Ishikawa (cell line): Measurements from ENCODE around the gene TECPR2.

Experiments
- CEBPB ChIP-seq: IDR thresholded peaks from 2 replicates; pipeline ENCODE4 v1.6.1; 2012
- CREB1 ChIP-seq: IDR thresholded peaks from 2 replicates; pipeline ENCODE4 v1.6.1; 2012; ENCODE audit warnings: low read depth
- EGR1 ChIP-seq: IDR thresholded peaks from 2 replicates; pipeline ENCODE4 v1.6.1; 2012
- EP300 ChIP-seq: IDR thresholded peaks from 2 replicates; pipeline ENCODE4 v1.6.1; 2012; ENCODE audit warnings: borderline replicate concordance
- FOXM1 ChIP-seq: IDR thresholded peaks from 2 replicates; pipeline ENCODE4 v1.6.1; 2012; ENCODE audit warnings: low read depth, borderline replicate concordance
- MAX ChIP-seq: IDR thresholded peaks from 2 replicates; pipeline ENCODE4 v1.6.1; 2012
- NFIC ChIP-seq: IDR thresholded peaks from 2 replicates; pipeline ENCODE4 v1.6.1; 2012
- RAD21 ChIP-seq: IDR thresholded peaks from 2 replicates; pipeline ENCODE4 v1.6.1; 2012; ENCODE audit warnings: low read depth
- REST ChIP-seq: IDR thresholded peaks from 2 replicates; pipeline ENCODE4 v1.6.1; 2012; ENCODE audit warnings: low read depth, mild to moderate bottlenecking
- TAF1 ChIP-seq: IDR thresholded peaks from 2 replicates; pipeline ENCODE4 v1.6.1; 2012; ENCODE audit warnings: low read depth, mild to moderate bottlenecking
- TCF12 ChIP-seq: IDR thresholded peaks from 2 replicates; pipeline ENCODE4 v1.6.1; 2012; ENCODE audit warnings: low read depth
- TEAD4 ChIP-seq: IDR thresholded peaks from 2 replicates; pipeline ENCODE4 v1.6.1; 2012
- USF1 ChIP-seq: IDR thresholded peaks from 2 replicates; pipeline ENCODE4 v1.6.1; 2012
- YY1 ChIP-seq: IDR thresholded peaks from 2 replicates; pipeline ENCODE4 v1.6.1; 2012; ENCODE audit warnings: low read depth
- ZBTB7A ChIP-seq: IDR thresholded peaks from 2 replicates; pipeline ENCODE4 v1.6.1; 2012; ENCODE audit warnings: low read depth

Gene TECPR2

GRCh38 chr14:102518063-102518648 lies 155.4 kb downstream of the TECPR2 start:
- TF ChIP-seq FOXM1 (no peak), MAX (no peak), TEAD4 (no peak), NFIC (no peak), USF1 (no peak), EGR1 (no peak), TCF12 (no peak), CREB1 (no peak), RAD21 (no peak), TAF1 (no peak)

GRCh38 chr14:102523200-102523568 lies 160.4 kb downstream of the TECPR2 start:
- no peak for TF ChIP-seq EGR1
- no peak for TF ChIP-seq TEAD4
- TF ChIP-seq ZBTB7A = no peak
- no peak for TF ChIP-seq FOXM1
- TF ChIP-seq NFIC = no peak
- no peak for TF ChIP-seq MAX
- TF ChIP-seq USF1 = no peak
- no peak for TF ChIP-seq TCF12
- no peak for TF ChIP-seq REST
- TF ChIP-seq TAF1 = no peak
- TF ChIP-seq CREB1 = no peak
- TF ChIP-seq RAD21 = no peak

GRCh38 chr14:102523569-102524450 lies 161.1 kb downstream of the TECPR2 start:
- no peak for TF ChIP-seq RAD21
- no peak for TF ChIP-seq TEAD4
- no peak for TF ChIP-seq YY1

GRCh38 chr14:102524451-102525218 lies 161.9 kb downstream of the TECPR2 start:
- no peak for TF ChIP-seq CEBPB
- no peak for TF ChIP-seq REST
- peak; percentile 78; the same call in 1 of the 2 replicates for TF ChIP-seq MAX
- peak; percentile 87 for TF ChIP-seq NFIC
- TF ChIP-seq YY1 = no peak
- no peak for TF ChIP-seq ZBTB7A
- no peak for TF ChIP-seq EP300
- TF ChIP-seq CREB1 = no peak
- TF ChIP-seq USF1 = peak; percentile 94
- TF ChIP-seq EGR1 = no peak
- no peak for TF ChIP-seq TEAD4
- TF ChIP-seq TAF1 = peak; percentile 76
- TF ChIP-seq FOXM1 = no peak
- no peak for TF ChIP-seq TCF12
- TF ChIP-seq RAD21 = peak; percentile 88
